Common myeloid progenitor, CD34-positive (primary cell): Measurements from ENCODE around the gene RPTOR.

Source experiments
- CTCF ChIA-PET: fragments of 350-600 bp; sonication (Branson Sonifier 250); formaldehyde crosslinking; loops from one replicate; lab custom pipeline; 2021; ENCODE audit warnings: antibody characterized with exemption; lab: Charles Lee
- POLR2A ChIA-PET: fragments of 350-600 bp; sonication (Branson Sonifier 250); formaldehyde crosslinking; loops from one replicate; lab custom pipeline; 2021; ENCODE audit warnings: antibody characterized with exemption; lab: Charles Lee
- DNase-seq, 3 donors: peaks; one replicate each; pipeline versions ENCODE4 v3.0.0 to v3.0.0-alpha.2; 2013
- H3K27ac ChIP-seq, 2 experiments: 1 replicate in 1 of 2; 2 replicates in 1 of 2; pipeline ENCODE4 v1.7.0; 2013; ENCODE audit warnings: inconsistent platforms in 2 of 2, low read length in 2 of 2, mild to moderate bottlenecking in 2 of 2, low read depth in 1 of 2, moderate library complexity in 1 of 2; ENCODE audit not compliant: severe bottlenecking in 2 of 2, insufficient read depth in 1 of 2, poor library complexity in 1 of 2
- H3K27me3 ChIP-seq, 5 experiments: replicated peaks in 2 of 5; 1 replicate in 3 of 5; 2 replicates in 2 of 5; pipeline versions ENCODE4 v1.6.1 to v1.7.0; 2013; ENCODE audit warnings: low read length in 4 of 5, mild to moderate bottlenecking in 2 of 5, moderate library complexity in 2 of 5, inconsistent platforms in 1 of 5; ENCODE audit not compliant: insufficient read depth in 5 of 5, control insufficient read depth in 4 of 5
- H3K36me3 ChIP-seq, 4 experiments: 1 replicate in 2 of 4; 2 replicates in 2 of 4; pipeline versions ENCODE4 v1.6.1 to v1.7.0; 2013; ENCODE audit warnings: low read length in 3 of 4, control low read depth in 1 of 4, mild to moderate bottlenecking in 1 of 4; ENCODE audit not compliant: control insufficient read depth in 4 of 4, insufficient read depth in 4 of 4
- H3K4me1 ChIP-seq, 4 experiments: 1 replicate in 3 of 4; 2 replicates in 1 of 4; pipeline versions ENCODE4 v1.6.1 to v1.7.1; 2013; ENCODE audit warnings: low read length in 3 of 4, mild to moderate bottlenecking in 3 of 4, control low read depth in 1 of 4, inconsistent platforms in 1 of 4, moderate library complexity in 1 of 4; ENCODE audit not compliant: control insufficient read depth in 4 of 4, insufficient read depth in 4 of 4; ENCODE audit errors: control extremely low read depth in 1 of 4
- H3K4me3 ChIP-seq, 7 experiments: 1 replicate in 4 of 7; 2 replicates in 3 of 7; pipeline versions ENCODE4 v1.5.1 to v1.7.0; 2013; ENCODE audit warnings: mild to moderate bottlenecking in 7 of 7, low read length in 6 of 7, moderate library complexity in 6 of 7, inconsistent platforms in 2 of 7, low read depth in 2 of 7, control low read depth in 1 of 7; ENCODE audit not compliant: insufficient read depth in 4 of 7, control insufficient read depth in 1 of 7; ENCODE audit errors: extremely low read depth in 1 of 7
- H3K9me3 ChIP-seq, 5 experiments: 1 replicate in 4 of 5; 2 replicates in 1 of 5; pipeline versions ENCODE4 v1.6.1 to v1.7.1; 2013; ENCODE audit warnings: low read length in 4 of 5, mild to moderate bottlenecking in 2 of 5, inconsistent platforms in 1 of 5, low read depth in 1 of 5, moderate library complexity in 1 of 5; ENCODE audit not compliant: control insufficient read depth in 4 of 5, insufficient read depth in 2 of 5; ENCODE audit errors: control extremely low read depth in 1 of 5
- WGBS: methylation state at CpG from one replicate; pipeline ENCODE4 v1.1.5; 2013; ENCODE audit not compliant: insufficient coverage; 5-methylcytosine and 5-hydroxymethylcytosine counted together

Gene RPTOR

DNA sequence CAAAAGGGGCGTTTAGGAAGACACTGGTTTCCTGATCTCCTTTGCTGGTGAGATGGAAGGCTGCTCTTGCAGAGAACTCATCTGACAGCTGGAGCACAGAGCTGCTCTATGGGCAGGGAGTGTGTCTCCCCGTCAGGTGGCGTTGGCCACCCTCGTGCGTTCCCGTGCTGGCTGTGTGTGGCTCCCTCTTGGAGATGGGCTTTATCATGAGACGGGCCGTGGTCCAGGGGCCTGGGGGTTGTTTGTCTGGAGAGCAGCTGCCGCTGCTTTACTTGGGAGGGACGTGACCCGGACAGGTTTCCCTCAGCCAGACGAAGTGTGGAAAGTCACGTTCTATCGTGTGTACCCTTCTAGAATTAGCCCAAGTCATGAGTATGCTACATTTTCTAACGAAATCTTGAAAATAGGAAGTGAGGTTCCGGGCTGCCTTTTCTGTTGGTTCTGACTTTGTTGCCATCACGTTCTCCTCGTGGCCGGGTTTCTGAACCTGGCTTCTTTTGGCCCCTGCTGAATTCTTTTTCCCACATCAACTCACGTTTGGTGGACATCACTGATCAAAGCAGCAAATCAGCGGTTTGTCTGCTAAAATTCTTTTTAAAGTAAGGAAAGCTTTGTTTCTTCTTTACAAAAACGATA, 341.4 kb downstream of the RPTOR start:
- peaks cover 0 to 7% (median under 1%) of the 10 kb centered on the region in 4 experiments for H3K4me1 ChIP-seq
- POLR2A ChIA-PET: no interaction called here
- 95% methylated on average over 21 of the region's 22 CpGs for WGBS
- no peak overlapping the region for H3K4me3 ChIP-seq
- peaks cover 4 to 67% (median 50%) of the 10 kb centered on the region in 4 experiments for H3K36me3 ChIP-seq
- no peaks in the 10 kb centered on the region for H3K27me3 ChIP-seq
- no peak for DNase-seq
- no peaks in the 10 kb centered on the region for H3K9me3 ChIP-seq
- CTCF ChIA-PET: interaction anchor here (1.5 kb wide), 1 partner anchor 8 kb away, joined by 5 read pairs; no protein-coding TSS in a partner anchor
- H3K27ac ChIP-seq: no peak overlapping the region

GRCh38 chr17:80886641-80887573, 342.3 kb downstream of the RPTOR start:
- CTCF ChIA-PET: interaction anchor here (1.5 kb wide), 1 partner anchor 9 kb away, joined by 5 read pairs; no protein-coding TSS in a partner anchor
- WGBS: 97% methylated on average over 29 of the region's 42 CpGs

DNA sequence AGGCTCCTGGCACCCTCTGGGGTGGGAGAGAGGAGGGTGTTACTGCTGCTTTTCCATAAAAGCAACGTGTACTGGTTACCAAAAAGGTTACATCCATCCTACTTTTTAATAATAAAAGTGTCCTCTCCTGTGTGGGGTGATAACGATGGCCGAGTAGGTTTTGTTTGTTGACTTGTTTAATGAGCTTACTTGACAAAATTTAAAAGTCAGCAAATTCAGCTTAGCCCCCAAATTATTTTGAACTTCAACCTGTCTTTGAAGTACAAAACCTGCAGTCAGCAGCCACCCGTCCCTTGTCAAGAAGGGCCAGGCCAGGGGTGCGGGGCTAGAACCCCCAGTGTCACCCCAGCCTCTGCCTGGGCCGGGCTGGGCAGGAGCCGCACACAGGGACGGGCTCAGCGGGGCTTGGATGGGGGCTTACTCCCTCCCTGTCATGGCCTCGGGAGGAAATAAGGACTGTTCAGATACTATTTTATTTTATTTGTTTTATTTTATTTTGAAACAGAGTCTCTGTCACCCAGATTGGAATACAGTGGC, 343.1 kb downstream of the RPTOR start:
- POLR2A ChIA-PET: no interaction called here
- CTCF ChIA-PET: interaction anchor here (0.7 kb wide), 1 partner anchor 23 kb away, joined by 3 read pairs; no protein-coding TSS in a partner anchor
- 100% methylated on average over 3 of the region's 10 CpGs for WGBS
- Histone ChIP-seq H3K36me3 (peaks cover 2 to 64% (median 50%) of the 10 kb centered on the region in 4 experiments), H3K9me3 (no peaks in the 10 kb centered on the region), H3K27me3 (no peaks in the 10 kb centered on the region), H3K4me1 (peaks cover 0 to 14% (median 2%) of the 10 kb centered on the region in 4 experiments), H3K4me3 (no peak overlapping the region), H3K27ac (no peak overlapping the region)
- no peak for DNase-seq

More at GRCh38 chr17:80886641-80887573, 342.3 kb downstream of the RPTOR start:
- Histone ChIP-seq H3K36me3 (peaks cover 4 to 65% (median 51%) of the 10 kb centered on the region in 4 experiments), H3K27ac (no peak overlapping the region), H3K4me3 (no peak overlapping the region), H3K4me1 (peaks cover 0 to 12% (median 2%) of the 10 kb centered on the region in 4 experiments), H3K9me3 (no peaks in the 10 kb centered on the region), H3K27me3 (no peaks in the 10 kb centered on the region)
- DNase-seq: no peak
- POLR2A ChIA-PET: no interaction called here

GRCh38 chr17:80888276-80889160, 343.9 kb downstream of the RPTOR start:
- ChIA-PET CTCF (interaction anchor here (0.7 to 1.9 kb wide), 3 partner anchors 11 to 56 kb away, joined by 3 to 8 read pairs (median 3); no protein-coding TSS in a partner anchor), POLR2A (no interaction called here)
- H3K36me3 ChIP-seq: peaks cover 0 to 58% (median 47%) of the 10 kb centered on the region in 4 experiments
- no peaks in the 10 kb centered on the region for H3K27me3 ChIP-seq
- H3K4me3 ChIP-seq: no peak overlapping the region
- DNase-seq: no peak
- no peak overlapping the region for H3K27ac ChIP-seq
- H3K9me3 ChIP-seq: no peaks in the 10 kb centered on the region
- peaks cover 0 to 14% (median 2%) of the 10 kb centered on the region in 4 experiments for H3K4me1 ChIP-seq
- WGBS: 99% methylated on average over 19 of the region's 24 CpGs

- WGBS: 84% methylated on average over 29 of the region's 40 CpGs
These were observed 344.9 kb downstream of the RPTOR start for GRCh38 chr17:80889231-80890195.

More at GRCh38 chr17:80889231-80890195, 344.9 kb downstream of the RPTOR start:
- no peak overlapping the region for H3K27ac ChIP-seq
- no peaks in the 10 kb centered on the region for H3K9me3 ChIP-seq
- POLR2A ChIA-PET: interaction anchor here (0.6 kb wide), 1 partner anchor 82 kb away, joined by 3 read pairs; no protein-coding TSS in a partner anchor
- peaks cover 0 to 14% (median 2%) of the 10 kb centered on the region in 4 experiments for H3K4me1 ChIP-seq
- DNase-seq: peak in 1 of 3 donors; percentile 23
- no peaks in the 10 kb centered on the region for H3K27me3 ChIP-seq
- H3K4me3 ChIP-seq: no peak overlapping the region
- CTCF ChIA-PET: interaction anchor here (0.8 to 1.9 kb wide), 2 partner anchors 10 to 57 kb away, joined by 3 to 8 read pairs; no protein-coding TSS in a partner anchor
- peaks cover 3 to 58% (median 45%) of the 10 kb centered on the region in 4 experiments for H3K36me3 ChIP-seq
